ENCODE data around the gene F8.

DNA sequence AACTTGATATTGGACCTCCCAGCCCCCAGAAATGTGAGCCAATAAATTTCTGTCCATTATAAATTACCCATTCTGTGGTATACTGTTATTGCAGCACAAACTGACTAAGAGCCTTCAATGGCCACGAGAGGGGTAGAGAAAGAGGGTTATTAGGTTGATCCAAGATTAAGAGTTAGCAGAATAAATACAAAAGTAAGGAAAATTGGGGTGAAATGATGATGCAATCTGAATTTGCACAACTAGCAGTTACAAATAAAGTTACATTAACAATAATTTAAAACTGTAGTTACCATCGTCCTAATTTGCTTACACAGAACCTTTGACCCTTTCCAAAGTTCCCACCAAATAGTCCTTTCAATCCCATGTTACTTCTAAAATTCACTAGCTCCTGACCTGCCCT lies 54.2 kb downstream of the F8 start:
- TF ChIP-seq CEBPB (IDR thresholded peaks at IDR 0.05) (no peak), RAD21 (IDR thresholded peaks at IDR 0.05; ENCODE audit: low read depth) (no peak)
